Measurements from ENCODE around the gene CAMKMT.

GRCh38 chr2:44786817-44787214, 425.1 kb downstream of the CAMKMT start:
- TF ChIP-seq CTCF (conservative IDR thresholded peaks at IDR 0.05) (no peak), ZFX (IDR thresholded peaks at IDR 0.05) (no peak)
